22Rv1 (cell line): Measurements from ENCODE around the gene PFKL.

Experiments used
- CTCF ChIP-seq: fragments of 450-650 bp; IDR thresholded peaks from 2 replicates; pipeline ENCODE4 v1.5.1; 2017; ENCODE audit warnings: mild to moderate bottlenecking
- ZFX ChIP-seq: fragments of 450-650 bp; IDR thresholded peaks from 2 replicates; pipeline ENCODE4 v1.6.1; 2017; ENCODE audit warnings: antibody characterized with exemption, borderline replicate concordance

- no peak for TF ChIP-seq CTCF
- TF ChIP-seq ZFX = no peak
Measured at GRCh38 chr21:44334329-44335030, 34.6 kb downstream of the PFKL start.
